ENCODE results near the gene TOMM40.
A peak's percentile ranks its signal among the peaks of the same experiment; 100 is the strongest.
"Not testable (repeated sequence)": the region's sequence is repeated elsewhere in the genome, so short reads cannot be mapped to it uniquely, and the experiment has no call there.

Gene TOMM40

GRCh38 chr19:44926245-44927077 is 35.4 kb downstream of the TOMM40 start:
- not testable (repeated sequence) for DNase-seq (ENCODE audit: low read depth in 2 of 2, low spot score in 1 of 2)

GRCh38 chr19:44927746-44928145 is 36.7 kb downstream of the TOMM40 start:
- no peak for DNase-seq (ENCODE audit: low read depth in 2 of 2, low spot score in 1 of 2)

GRCh38 chr19:44930088-44930487 is 39.0 kb downstream of the TOMM40 start:
- DNase-seq (ENCODE audit: low read depth in 2 of 2, low spot score in 1 of 2), result no peak

- DNase-seq (ENCODE audit: low read depth in 2 of 2, low spot score in 1 of 2), result no peak
Measured at GRCh38 chr19:44931541-44931940, 40.5 kb downstream of the TOMM40 start.

- no peak for DNase-seq (ENCODE audit: low read depth in 2 of 2, low spot score in 1 of 2)
Measured at GRCh38 chr19:44939668-44940067, 48.6 kb downstream of the TOMM40 start.

GRCh38 chr19:44942067-44942571 is 51.1 kb downstream of the TOMM40 start, which contains the start of gene APOC4:
TSS of gene APOC4 (plus strand) at chr19:44942237. CDS start at chr19:44942278, 41 bp downstream.
- no peak for DNase-seq (ENCODE audit: low read depth in 2 of 2, low spot score in 1 of 2)

GRCh38 chr19:44943801-44944249 is 52.8 kb downstream of the TOMM40 start:
- DNase-seq (ENCODE audit: low read depth in 2 of 2, low spot score in 1 of 2), result no peak

GRCh38 chr19:44947041-44947581 is 56.1 kb downstream of the TOMM40 start:
- DNase-seq (ENCODE audit: low read depth in 2 of 2, low spot score in 1 of 2), result no peak

- no peak for DNase-seq (ENCODE audit: low read depth in 2 of 2, low spot score in 1 of 2)
Measured at GRCh38 chr19:44948237-44948636, 57.2 kb downstream of the TOMM40 start.

GRCh38 chr19:44948763-44949374 is 57.8 kb downstream of the TOMM40 start:
- no peak for DNase-seq (ENCODE audit: low read depth in 2 of 2, low spot score in 1 of 2)

- no peak for DNase-seq (ENCODE audit: low read depth in 2 of 2, low spot score in 1 of 2)
Measured at GRCh38 chr19:44949550-44949949, 58.5 kb downstream of the TOMM40 start.

GRCh38 chr19:44951179-44952159 is 60.4 kb downstream of the TOMM40 start:
- DNase-seq (ENCODE audit: low read depth in 2 of 2, low spot score in 1 of 2), result peak; percentile 28 to 39
